ENCODE data around the gene LYAR. TPM values are rescaled to one million over a fixed set of nuclear protein-coding genes. Genes with fewer than 3 reads are reported as not detected.

Gene LYAR
- 29.4 TPM for total RNA-seq (2013)
- polyA plus RNA-seq = 10 to 100 TPM; 12.9 to 22.6 (median 14.9) TPM
- 5.0 and 7.4 TPM in 2 replicates for polyA minus RNA-seq
- total RNA-seq = 5.0 to 30.7 (median 19.5) reads per million in 11 experiments

GRCh38 chr4:4289941-4290850 lies at the start of gene LYAR, which contains the start of gene ZBTB49:
Gene LYAR (minus strand): TSS chr4:4290154. CDS start chr4:4283742, 6,412 bp downstream.
Gene ZBTB49 (plus strand): TSS chr4:4290251. CDS start chr4:4299946, 9,695 bp downstream.
- Mint-ChIP-seq H3K9me3 (no peaks in the 10 kb centered on the region), H3K27me3 (ENCODE audit: low read depth in 3 of 3) (peaks cover 0 to 2% (median 0%) of the 10 kb centered on the region in 3 donors), H3K36me3 (peaks cover 19 to 28% of the 10 kb centered on the region in 2 donors), H3K4me3 (peak within 1 kb of the TSS; percentile 95 to 96), H3K27ac (peak within 1 kb of the TSS; percentile 88 to 96 (median 90)), H3K4me1 (peaks cover 23% of the 10 kb centered on the region)
- Histone ChIP-seq H3K36me3 (replicated peaks in 1 of 2; ENCODE audit: control insufficient read depth in 1 of 2, insufficient read depth in 2 of 2, low read length in 2 of 2) (peaks cover 12 to 27% of the 10 kb centered on the region in 2 donors), H3K4me1 (ENCODE audit: control insufficient read depth in 1 of 2, insufficient read depth in 2 of 2, low read length in 2 of 2) (peaks cover 21 to 27% of the 10 kb centered on the region in 2 donors), H3K4me3 (replicated peaks in 1 of 3; ENCODE audit: low read depth in 2 of 3, low read length in 3 of 3) (peak within 1 kb of the TSS; percentile 52 to 96 (median 91)), H3K27me3 (ENCODE audit: control insufficient read depth in 2 of 2, insufficient read depth in 2 of 2, low read length in 2 of 2) (no peaks in the 10 kb centered on the region), H3K79me2 (ENCODE audit: insufficient read depth, low read length) (peaks cover 84% of the 10 kb centered on the region), H3K9ac (ENCODE audit: insufficient read depth, low read length, poor library complexity, severe bottlenecking) (peak within 1 kb of the TSS; percentile 81), H2AFZ (ENCODE audit: insufficient read depth, low read depth, low read length, poor library complexity, severe bottlenecking) (peak within 1 kb of the TSS; percentile 94), H4K20me1 (ENCODE audit: insufficient read depth, low read length) (peaks cover 23% of the 10 kb centered on the region), H3K27ac (ENCODE audit: low read depth in 1 of 2, low read length in 2 of 2) (peak within 1 kb of the TSS; percentile 46 to 84), H3K9me3 (replicated peaks in 1 of 2; ENCODE audit: control insufficient read depth in 1 of 2, insufficient read depth in 1 of 2, low read length in 2 of 2) (no peaks in the 10 kb centered on the region), H3K4me2 (replicated peaks; ENCODE audit: extremely low read depth, low read length, poor library complexity, severe bottlenecking) (peak within 1 kb of the TSS; percentile 88)
- TF ChIP-seq CTCF (IDR thresholded peaks at IDR 0.05) = no peak
- intact Hi-C loops (cut with micrococcal nuclease) = loop anchor here (2.0 to 5.0 kb wide), 2 partner anchors 41 to 43 kb away; partner anchors contain the start of gene TMEM128 (in 2 of the 2)
- DNase-seq = peak; percentile 87 to 89 (median 87)
- WGBS (ENCODE audit: insufficient coverage) = 0% methylated on average over 75 of the region's 77 CpGs

GRCh38 chr4:4339504-4340085 lies 49.6 kb upstream of the LYAR start:
- H3K79me2 ChIP-seq (ENCODE audit: insufficient read depth, low read length) = no peaks in the 10 kb centered on the region
- Mint-ChIP-seq H3K9me3 (no peaks in the 10 kb centered on the region), H3K36me3 (no peaks in the 10 kb centered on the region), H3K27me3 (ENCODE audit: low read depth in 3 of 3) (peaks cover 2 to 13% (median 9%) of the 10 kb centered on the region in 3 donors), H3K4me3 (no peak overlapping the region), H3K27ac (no peak overlapping the region), H3K4me1 (peaks cover 2% of the 10 kb centered on the region)
- intact Hi-C loops (cut with micrococcal nuclease) = loop anchor here in 1 of 2 donors (5.0 kb wide), 1 partner anchor 87 kb away; no protein-coding TSS in a partner anchor
- no peak for TF ChIP-seq CTCF (IDR thresholded peaks at IDR 0.05)
- no peaks in the 10 kb centered on the region for H3K9me3 ChIP-seq (replicated peaks in 1 of 2; ENCODE audit: control insufficient read depth in 1 of 2, insufficient read depth in 1 of 2, low read length in 2 of 2)
- H4K20me1 ChIP-seq (ENCODE audit: insufficient read depth, low read length) = no peaks in the 10 kb centered on the region
- no peak overlapping the region for H3K4me3 ChIP-seq (replicated peaks in 1 of 3; ENCODE audit: low read depth in 2 of 3, low read length in 3 of 3)
- H3K27ac ChIP-seq (ENCODE audit: low read depth in 1 of 2, low read length in 2 of 2) = no peak overlapping the region
- no peak overlapping the region for H2AFZ ChIP-seq (ENCODE audit: insufficient read depth, low read depth, low read length, poor library complexity, severe bottlenecking)
- H3K4me2 ChIP-seq (replicated peaks; ENCODE audit: extremely low read depth, low read length, poor library complexity, severe bottlenecking) = no peak overlapping the region
- H3K27me3 ChIP-seq (ENCODE audit: control insufficient read depth in 2 of 2, insufficient read depth in 2 of 2, low read length in 2 of 2) = no peaks in the 10 kb centered on the region
- H3K9ac ChIP-seq (ENCODE audit: insufficient read depth, low read length, poor library complexity, severe bottlenecking) = no peak overlapping the region
- H3K36me3 ChIP-seq (replicated peaks in 1 of 2; ENCODE audit: control insufficient read depth in 1 of 2, insufficient read depth in 2 of 2, low read length in 2 of 2) = no peaks in the 10 kb centered on the region
- H3K4me1 ChIP-seq (ENCODE audit: control insufficient read depth in 1 of 2, insufficient read depth in 2 of 2, low read length in 2 of 2) = no peaks in the 10 kb centered on the region
- DNase-seq = no peak
- WGBS (ENCODE audit: insufficient coverage) = 76% methylated on average over 16 of the region's 21 CpGs

All from CD14-positive monocyte (primary cell).